Prostate gland (tissue), 2 donors: ENCODE data around the gene LRRC2. TPM values are rescaled to one million over a fixed set of nuclear protein-coding genes. Genes with fewer than 3 reads are reported as not detected.

Experiments
- DNase-seq: peaks from one replicate; pipeline ENCODE4 v3.0.0-alpha.2; 2019; ENCODE audit warnings: low spot score
- H3K27ac ChIP-seq, 2 donors: fragments of 200-600 bp; sonication (generic); 2 replicates each; pipeline ENCODE4 v1.5.1; 2017 to 2019
- H3K27me3 ChIP-seq: fragments of 200-600 bp; sonication (generic); replicated peaks from 2 replicates; pipeline ENCODE4 v1.5.1; 2019; ENCODE audit not compliant: insufficient read depth
- H3K36me3 ChIP-seq, 2 donors: fragments of 200-600 bp; sonication (generic); 1 replicate in 1 of 2; 2 replicates in 1 of 2; pipeline versions ENCODE4 v1.5.1 to v1.8.1; 2017 to 2019
- H3K4me1 ChIP-seq: fragments of 200-600 bp; sonication (generic); replicated peaks from 2 replicates; pipeline ENCODE4 v1.5.1; 2019
- H3K4me3 ChIP-seq, 2 donors: fragments of 200-600 bp; sonication (generic); 2 replicates each; pipeline ENCODE4 v1.5.1; 2017 to 2019
- H3K9me3 ChIP-seq: fragments of 200-600 bp; sonication (generic); 2 replicates; pipeline ENCODE4 v1.5.1; 2017
- CTCF ChIP-seq, 4 experiments: fragments of 200-600 bp in 2 of 4; fragments of 450-650 bp in 2 of 4; sonication (generic) in 2 of 4; IDR thresholded peaks; 1 replicate in 3 of 4; 2 replicates in 1 of 4; pipeline ENCODE4 v1.5.1; 2016 to 2019; ENCODE audit warnings: antibody characterized with exemption in 4 of 4, mild to moderate bottlenecking in 2 of 4, moderate library complexity in 2 of 4
- POLR2A ChIP-seq: fragments of 450-650 bp; IDR thresholded peaks from one replicate; pipeline ENCODE4 v1.6.1; 2016; ENCODE audit warnings: antibody characterized with exemption, mild to moderate bottlenecking
- POLR2AphosphoS5 ChIP-seq: sonication (generic); formaldehyde crosslinking; IDR thresholded peaks from one replicate; pipeline ENCODE4 v1.6.1; 2017; ENCODE audit warnings: antibody characterized with exemption
- WGBS: methylation state at CpG from one replicate; pipeline ENCODE4 v1.1.5; 2018; 5-methylcytosine and 5-hydroxymethylcytosine counted together
- intact Hi-C: fragments of 100-400 bp; cut with DNase I; formaldehyde crosslinking; loops from one replicate; pipeline ENCODE4 v1.14.2; 2022
- total RNA-seq, 2 donors: library from RNA; depleted of rRNA; stranded (reverse); fragments of >200 nt; gene quantifications; one replicate each; pipeline ENCODE4 v1.1.0, GENCODE V29; 2016

LRRC2 gene
- total RNA-seq, 2 donors from 2014 or later: 0.45 to 1.6 TPM

GRCh38 chr3:46470831-46471230 lies 95.3 kb downstream of the LRRC2 start:
- whole genome bisulfite sequencing: 98% methylated on average over 4 of the region's 4 CpGs
- Histone ChIP-seq H3K27me3 (no peaks in the 10 kb centered on the region), H3K9me3 (no peaks in the 10 kb centered on the region), H3K36me3 (no peaks in the 10 kb centered on the region), H3K27ac (no peak overlapping the region), H3K4me1 (no peaks in the 10 kb centered on the region), H3K4me3 (no peak overlapping the region)
- no peak for TF ChIP-seq POLR2A
- no peak for DNase-seq
- intact Hi-C loops: no loop called here

- no peak overlapping the region for H3K27ac ChIP-seq
- intact Hi-C loops: no loop called here
- H3K27me3 ChIP-seq: peaks cover 5% of the 10 kb centered on the region
- TF ChIP-seq POLR2AphosphoS5 (no peak), POLR2A (no peak), CTCF (IDR thresholded peaks at IDR 0.05) (no peak)
- no peaks in the 10 kb centered on the region for H3K4me1 ChIP-seq
- no peak for DNase-seq
- 78% methylated on average over 3 of the region's 3 CpGs for WGBS
- no peaks in the 10 kb centered on the region for H3K9me3 ChIP-seq
- H3K36me3 ChIP-seq: no peaks in the 10 kb centered on the region
- no peak overlapping the region for H3K4me3 ChIP-seq
These were observed 96.3 kb downstream of the LRRC2 start for GRCh38 chr3:46469680-46470357.

- TF ChIP-seq CTCF (IDR thresholded peaks at IDR 0.05) (no peak), POLR2A (no peak), POLR2AphosphoS5 (no peak)
- no peaks in the 10 kb centered on the region for H3K4me1 ChIP-seq
- no peaks in the 10 kb centered on the region for H3K9me3 ChIP-seq
- H3K4me3 ChIP-seq: no peak overlapping the region
- DNase-seq: no peak
- WGBS: 85% methylated on average over 6 of the region's 6 CpGs
- H3K27me3 ChIP-seq: peaks cover 7% of the 10 kb centered on the region
- H3K27ac ChIP-seq: no peak overlapping the region
- intact Hi-C loops: no loop called here
- no peaks in the 10 kb centered on the region for H3K36me3 ChIP-seq
These were observed 97.1 kb downstream of the LRRC2 start for GRCh38 chr3:46468753-46469600.

- Histone ChIP-seq H3K4me1 (no peaks in the 10 kb centered on the region), H3K27me3 (peaks cover 7% of the 10 kb centered on the region), H3K27ac (no peak overlapping the region), H3K9me3 (no peaks in the 10 kb centered on the region), H3K4me3 (no peak overlapping the region), H3K36me3 (no peaks in the 10 kb centered on the region)
- WGBS: 88% methylated on average over 4 of the region's 4 CpGs
- intact Hi-C loops: no loop called here
- TF ChIP-seq POLR2A (no peak), POLR2AphosphoS5 (no peak), CTCF (IDR thresholded peaks at IDR 0.05) (no peak)
- DNase-seq: no peak
These were observed 98.5 kb downstream of the LRRC2 start for GRCh38 chr3:46467562-46467961.

GRCh38 chr3:46466871-46467403 lies 99.2 kb downstream of the LRRC2 start:
- Histone ChIP-seq H3K4me1 (no peaks in the 10 kb centered on the region), H3K36me3 (no peaks in the 10 kb centered on the region), H3K4me3 (no peak overlapping the region), H3K9me3 (no peaks in the 10 kb centered on the region), H3K27me3 (peaks cover 7% of the 10 kb centered on the region), H3K27ac (no peak overlapping the region)
- intact Hi-C loops: no loop called here
- WGBS: 70% methylated on average over 1 of the region's 1 CpG
- DNase-seq: no peak
- TF ChIP-seq POLR2A (no peak), POLR2AphosphoS5 (no peak), CTCF (IDR thresholded peaks at IDR 0.05) (no peak)
